Central memory CD8-positive, alpha-beta T cell (primary cell): ENCODE measurements around the gene TRIM14.
A peak's percentile ranks its signal among the peaks of the same experiment; 100 is the strongest.

Source experiments
- ATAC-seq: fragments of 150-1000 bp; cut with Tn5 transposase; replicated peaks from 2 replicates; pipeline ENCODE4 v1.10.0; 2022; ENCODE audit warnings: mild to moderate bottlenecking, moderate FRiP score, moderate number of reproducible peaks; ENCODE audit not compliant: poor library complexity, severe bottlenecking; ENCODE audit errors: extremely low read depth
- DNase-seq, 2 donors: peaks; one replicate each; pipeline ENCODE4 v3.0.0; 2021; ENCODE audit warnings: low spot score in 2 of 2
- H3K27ac Mint-ChIP-seq: one replicate; pipeline ENCODE4 v1.8.0; 2022; ENCODE audit warnings: low read depth, mild to moderate bottlenecking, moderate library complexity, mixed read lengths
- H3K27me3 Mint-ChIP-seq: one replicate; pipeline ENCODE4 v1.8.0; 2022; ENCODE audit warnings: mixed read lengths
- H3K36me3 Mint-ChIP-seq: one replicate; pipeline ENCODE4 v1.8.0; 2022; ENCODE audit warnings: mild to moderate bottlenecking, moderate library complexity, mixed read lengths; ENCODE audit not compliant: insufficient read depth
- H3K4me1 Mint-ChIP-seq: one replicate; pipeline ENCODE4 v1.8.0; 2022; ENCODE audit warnings: mixed read lengths
- H3K4me3 Mint-ChIP-seq: one replicate; pipeline ENCODE4 v1.8.0; 2022; ENCODE audit warnings: mild to moderate bottlenecking, moderate library complexity, mixed read lengths
- H3K9me3 Mint-ChIP-seq: one replicate; pipeline ENCODE4 v1.8.0; 2022; ENCODE audit warnings: mixed read lengths

Gene TRIM14

DNA sequence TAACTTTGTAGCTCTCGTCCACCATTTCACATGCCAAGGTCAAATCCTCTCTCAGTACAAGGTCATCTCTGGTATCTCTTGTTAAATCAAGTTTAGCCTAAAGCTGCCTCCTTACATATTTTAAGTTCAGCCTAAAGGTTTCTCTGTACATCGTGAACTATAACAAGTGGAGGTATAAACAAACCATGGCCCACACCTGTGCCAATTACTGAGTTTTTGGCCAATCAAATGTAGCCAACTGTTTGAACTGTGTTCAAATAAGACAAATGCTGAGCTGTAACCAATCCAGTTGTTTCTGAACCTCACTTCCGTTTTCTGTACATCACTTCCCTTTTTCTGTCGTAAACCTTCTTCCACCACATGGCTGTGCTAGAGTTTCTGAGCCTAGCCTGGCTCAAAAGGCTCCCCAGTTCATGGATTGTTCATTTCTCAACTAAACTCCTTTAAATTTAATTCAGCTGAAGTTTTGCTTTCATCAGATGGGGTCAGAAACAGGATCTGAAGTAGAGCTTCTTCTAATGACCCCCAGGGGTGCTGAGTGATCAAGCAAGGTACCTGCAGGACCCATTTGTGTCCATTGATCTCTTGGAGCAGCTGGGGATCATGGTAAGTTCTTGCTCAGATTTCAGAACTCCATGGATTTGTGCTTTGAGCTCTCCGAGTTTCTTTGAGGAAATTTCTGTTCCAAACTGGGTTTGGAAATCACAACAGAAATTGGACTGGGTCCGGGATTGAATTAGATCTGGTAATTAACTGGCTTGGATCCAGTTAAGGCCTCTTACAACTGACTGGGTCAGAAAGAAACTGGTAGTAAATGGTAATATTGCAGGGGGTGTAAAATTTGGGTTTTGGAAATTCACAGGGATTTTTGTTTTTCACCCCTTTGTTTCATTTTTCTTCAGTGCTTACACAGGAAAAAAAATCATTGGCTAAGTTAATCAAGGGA, 73.5 kb downstream of the TRIM14 start:
- peak in 1 of 2 donors; percentile 44 for DNase-seq
- Mint-ChIP-seq H3K36me3 (peaks cover 9% of the 10 kb centered on the region), H3K27me3 (peaks cover 5% of the 10 kb centered on the region), H3K9me3 (no peaks in the 10 kb centered on the region), H3K4me1 (peaks cover 18% of the 10 kb centered on the region), H3K4me3 (peak overlapping the region; percentile 61), H3K27ac (peak overlapping the region; percentile 92)
- ATAC-seq: peak; percentile 95

DNA sequence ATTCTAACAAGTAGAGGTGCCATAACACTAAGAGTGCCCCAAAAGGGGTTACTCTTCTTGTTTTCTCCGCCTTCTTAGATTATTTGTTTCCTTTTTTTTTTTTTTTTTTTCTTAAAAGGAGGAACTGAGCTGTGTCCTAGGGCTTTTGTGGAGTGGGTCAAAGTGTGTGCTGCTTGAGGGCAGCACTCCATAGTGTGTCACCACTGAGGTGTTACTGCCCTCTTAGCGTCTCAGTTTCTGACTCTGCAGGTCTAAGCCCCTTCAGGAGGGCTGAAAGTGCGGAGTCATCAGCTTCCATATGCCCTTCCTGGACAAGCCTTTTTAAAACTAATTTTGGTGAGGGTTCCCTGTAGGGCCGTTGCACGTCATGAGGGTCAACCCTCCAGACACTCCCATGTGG, 75.1 kb downstream of the TRIM14 start:
- Mint-ChIP-seq H3K4me1 (peaks cover 18% of the 10 kb centered on the region), H3K9me3 (no peaks in the 10 kb centered on the region), H3K27me3 (peaks cover 18% of the 10 kb centered on the region)

DNA sequence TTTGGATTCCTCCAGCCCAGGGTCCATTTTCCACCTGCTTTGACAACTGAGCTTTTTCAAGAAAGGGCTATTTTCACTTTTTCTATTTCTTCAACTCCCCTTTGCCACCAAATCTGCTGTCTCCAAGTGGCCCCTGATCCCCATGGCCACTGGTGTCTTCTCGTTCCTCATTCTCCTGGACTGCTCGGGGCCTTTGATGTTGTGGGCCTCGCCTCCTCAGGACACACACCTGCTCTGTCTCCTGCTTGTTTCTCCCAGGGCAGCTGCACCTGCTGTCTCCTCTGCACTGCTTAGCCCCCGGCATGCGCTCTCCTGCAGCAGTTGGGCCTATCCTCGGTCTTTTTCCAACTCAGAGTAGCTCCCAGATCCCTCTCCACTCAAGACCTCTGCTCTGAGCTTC, 78.8 kb downstream of the TRIM14 start:
- H3K4me3 Mint-ChIP-seq: no peak overlapping the region
- H3K9me3 Mint-ChIP-seq: no peaks in the 10 kb centered on the region
- peaks cover 5% of the 10 kb centered on the region for H3K36me3 Mint-ChIP-seq
- no peak for DNase-seq
- H3K27ac Mint-ChIP-seq: no peak overlapping the region
- no peak for ATAC-seq
- peaks cover 18% of the 10 kb centered on the region for H3K27me3 Mint-ChIP-seq
- H3K4me1 Mint-ChIP-seq: peaks cover 4% of the 10 kb centered on the region

More for the DNA sequence above, 75.1 kb downstream of the TRIM14 start:
- no peak for ATAC-seq
- H3K27ac Mint-ChIP-seq: no peak overlapping the region
- peaks cover 9% of the 10 kb centered on the region for H3K36me3 Mint-ChIP-seq
- DNase-seq: no peak
- H3K4me3 Mint-ChIP-seq: no peak overlapping the region

DNA sequence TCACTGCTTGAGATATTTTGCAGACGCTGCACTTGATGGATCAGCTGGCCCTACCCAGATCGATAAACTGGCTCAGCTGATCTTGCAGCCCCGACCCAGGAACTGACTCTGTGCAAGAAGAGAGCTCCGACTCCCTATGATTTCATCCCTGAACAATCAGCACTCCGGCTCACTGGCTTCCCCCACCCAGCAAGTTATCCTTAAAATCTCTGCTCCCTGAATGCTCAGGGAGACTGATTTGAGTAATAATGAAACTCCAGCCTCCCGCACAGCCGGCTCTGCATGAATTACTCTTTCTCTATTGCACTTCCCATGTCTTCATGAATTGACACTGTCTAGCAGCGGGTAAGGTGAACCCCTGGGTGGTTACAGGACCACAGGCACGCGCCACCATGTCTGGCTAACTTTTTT, 79.4 kb downstream of the TRIM14 start:
- ATAC-seq (no peak), DNase-seq (no peak)
- no peaks in the 10 kb centered on the region for H3K9me3 Mint-ChIP-seq
- no peak overlapping the region for H3K27ac Mint-ChIP-seq
- peaks cover 5% of the 10 kb centered on the region for H3K4me1 Mint-ChIP-seq
- peaks cover 18% of the 10 kb centered on the region for H3K27me3 Mint-ChIP-seq
- H3K36me3 Mint-ChIP-seq: peaks cover 3% of the 10 kb centered on the region
- H3K4me3 Mint-ChIP-seq: no peak overlapping the region

DNA sequence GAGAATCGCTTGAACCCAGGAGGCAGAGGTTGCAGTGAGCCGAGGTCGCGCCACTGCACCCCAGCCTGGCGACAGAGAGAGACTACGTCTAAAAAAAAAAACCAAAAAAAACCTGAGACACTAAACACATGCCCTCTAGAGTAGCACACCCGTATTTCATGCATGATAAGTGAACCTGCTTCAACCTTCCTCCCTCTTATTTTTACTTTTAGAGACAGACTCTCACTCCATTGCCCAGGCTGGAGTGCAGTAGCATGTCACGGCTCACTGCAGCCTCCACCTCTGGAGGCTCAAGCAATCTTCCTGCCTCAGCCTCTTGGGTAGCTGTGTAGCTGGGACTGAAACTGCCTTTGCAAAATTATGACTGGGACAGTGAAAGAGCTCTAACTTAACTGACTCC, 80.1 kb downstream of the TRIM14 start:
- DNase-seq: no peak
- Mint-ChIP-seq H3K9me3 (no peaks in the 10 kb centered on the region), H3K27ac (no peak overlapping the region), H3K36me3 (peaks cover 3% of the 10 kb centered on the region), H3K4me1 (peaks cover 11% of the 10 kb centered on the region), H3K4me3 (no peak overlapping the region), H3K27me3 (peaks cover 18% of the 10 kb centered on the region)
- no peak for ATAC-seq

DNA sequence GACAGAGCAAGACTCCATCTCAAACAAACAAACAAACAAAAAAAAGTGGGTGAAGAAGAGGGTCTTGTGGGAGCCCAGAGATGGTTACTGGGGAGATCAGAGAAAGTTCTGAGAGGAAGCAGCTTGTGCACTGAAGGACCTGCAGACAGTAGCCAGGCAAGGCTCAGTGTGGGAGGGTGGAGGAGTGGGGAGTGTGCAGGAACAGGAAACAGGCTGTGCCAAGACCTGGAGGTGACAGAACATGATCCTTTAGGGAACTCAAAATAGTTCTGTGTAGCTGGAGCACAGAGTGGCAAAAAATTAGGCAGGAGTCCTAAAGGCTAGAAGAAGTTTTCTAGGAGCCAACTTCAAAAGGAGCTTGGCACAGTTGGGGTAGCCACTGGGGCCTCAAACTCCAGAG, 81.7 kb downstream of the TRIM14 start:
- ATAC-seq (no peak), DNase-seq (no peak)
- Mint-ChIP-seq H3K4me1 (peaks cover 12% of the 10 kb centered on the region), H3K36me3 (peaks cover 1% of the 10 kb centered on the region), H3K4me3 (no peak overlapping the region), H3K27me3 (peaks cover 18% of the 10 kb centered on the region), H3K27ac (no peak overlapping the region), H3K9me3 (no peaks in the 10 kb centered on the region)

DNA sequence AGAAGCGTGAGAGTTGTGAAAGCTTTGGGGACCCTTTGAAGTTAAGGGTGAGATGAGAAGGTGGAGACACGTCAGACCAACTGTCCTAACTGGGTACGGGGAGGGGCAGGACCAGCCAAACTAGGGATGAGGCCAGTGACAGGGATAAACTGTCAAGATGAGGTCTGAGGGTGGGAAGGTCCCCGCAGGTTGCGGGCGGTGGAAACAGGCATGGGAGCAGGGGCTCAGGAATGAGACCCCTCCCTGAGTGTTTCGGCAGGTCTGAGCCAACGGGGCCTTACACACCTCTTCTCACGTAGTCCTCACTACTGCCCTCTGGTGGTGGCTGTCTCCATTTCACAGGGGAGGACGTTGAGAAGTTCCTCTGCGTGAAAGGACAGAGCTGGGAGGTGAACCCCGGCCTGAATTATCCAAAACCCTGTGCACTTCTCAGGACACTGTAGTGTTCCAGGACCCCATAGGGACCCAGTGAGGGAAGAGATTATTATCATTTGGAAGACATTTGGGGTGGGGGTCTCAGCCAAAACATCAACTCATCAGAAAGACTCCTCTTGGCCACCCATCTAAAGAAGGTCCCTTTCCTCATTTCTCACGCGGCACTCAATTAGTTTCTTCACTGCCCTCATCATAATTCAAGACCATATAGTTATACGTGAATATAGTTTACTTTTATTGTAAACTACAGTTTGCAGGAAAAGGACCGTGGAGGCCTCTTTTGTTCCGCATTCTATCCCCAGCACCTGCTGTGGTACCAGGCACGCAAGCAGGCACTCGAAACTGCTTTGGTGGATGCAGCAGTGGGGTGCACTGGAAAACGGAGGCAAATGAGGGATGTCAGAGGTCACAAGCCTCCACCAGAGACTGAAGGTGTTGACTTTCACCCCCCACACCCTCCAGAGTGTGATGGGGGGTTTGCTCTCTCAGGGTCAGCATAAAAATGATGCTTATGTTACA, 84.2 kb downstream of the TRIM14 start:
- peak overlapping the region; percentile 12 for H3K4me3 Mint-ChIP-seq

DNA sequence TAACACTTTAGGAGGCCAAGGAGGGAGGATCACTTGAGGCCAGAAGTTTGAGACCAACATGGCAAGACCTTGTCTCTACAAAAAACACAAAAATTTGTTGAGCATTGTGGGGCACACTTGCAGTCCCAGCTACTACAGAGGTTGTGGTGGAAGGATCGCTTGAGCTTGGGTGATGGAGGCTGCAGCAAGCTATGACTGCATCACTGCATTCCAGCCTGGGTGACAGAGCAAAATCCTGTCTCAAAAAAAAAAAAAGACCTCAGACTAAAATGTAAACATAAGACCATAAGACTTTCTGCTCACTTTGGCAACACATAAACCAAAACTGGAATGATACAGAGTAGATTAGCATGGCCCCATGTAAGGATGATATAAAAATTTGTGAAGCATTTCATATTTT, 87.1 kb downstream of the TRIM14 start:
- Mint-ChIP-seq H3K4me3 (no peak overlapping the region), H3K4me1 (peaks cover 12% of the 10 kb centered on the region), H3K27ac (no peak overlapping the region), H3K36me3 (peaks cover 1% of the 10 kb centered on the region), H3K27me3 (no peaks in the 10 kb centered on the region), H3K9me3 (no peaks in the 10 kb centered on the region)
- ATAC-seq (no peak), DNase-seq (no peak)

More for the DNA sequence above, 84.2 kb downstream of the TRIM14 start:
- H3K27me3 Mint-ChIP-seq: peaks cover 7% of the 10 kb centered on the region
- DNase-seq (peak; percentile 79 to 92), ATAC-seq (peak; percentile 90)
- H3K36me3 Mint-ChIP-seq: peaks cover 1% of the 10 kb centered on the region
- H3K9me3 Mint-ChIP-seq: no peaks in the 10 kb centered on the region
- H3K27ac Mint-ChIP-seq: peak overlapping the region; percentile 21
- H3K4me1 Mint-ChIP-seq: peaks cover 12% of the 10 kb centered on the region

DNA sequence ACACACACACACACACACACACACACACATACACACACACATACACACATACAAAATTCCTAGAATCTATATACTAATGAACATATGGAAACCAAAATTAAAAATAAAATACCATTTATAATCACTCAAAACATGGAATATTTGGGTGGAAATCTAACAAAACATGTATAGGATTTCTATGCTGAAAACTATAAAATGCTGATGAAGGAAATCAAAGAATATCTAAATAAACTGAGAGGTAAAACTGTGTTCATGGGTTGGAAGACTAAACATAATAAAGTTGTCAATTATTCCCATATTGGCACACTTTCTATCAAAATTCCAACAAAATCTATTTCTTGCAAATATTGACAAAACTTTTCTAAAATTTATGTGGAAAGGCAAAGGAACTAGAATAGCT, 87.9 kb downstream of the TRIM14 start:
- Mint-ChIP-seq H3K27me3 (no peaks in the 10 kb centered on the region), H3K36me3 (peaks cover 1% of the 10 kb centered on the region), H3K4me1 (peaks cover 12% of the 10 kb centered on the region), H3K27ac (no peak overlapping the region), H3K9me3 (no peaks in the 10 kb centered on the region), H3K4me3 (no peak overlapping the region)
- ATAC-seq (no peak), DNase-seq (no peak)

DNA sequence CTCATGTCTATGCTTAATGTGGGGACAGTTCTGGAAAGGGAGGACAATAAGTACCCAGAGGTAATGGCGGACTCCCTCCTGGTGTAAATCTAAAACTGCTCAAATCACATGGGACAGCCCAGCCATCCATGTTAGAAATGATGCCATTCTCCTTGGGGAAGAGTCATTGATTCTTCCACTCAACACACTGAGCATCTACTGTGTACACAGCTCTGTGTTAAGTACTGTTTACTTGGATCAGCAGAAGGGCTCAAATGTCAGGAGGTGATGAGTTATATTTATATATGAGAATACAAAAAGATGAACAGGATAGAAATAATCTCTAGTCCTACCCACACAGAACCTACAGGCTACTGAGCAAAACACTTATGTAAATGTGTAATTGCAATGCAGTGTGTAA, 94.3 kb downstream of the TRIM14 start:
- Mint-ChIP-seq H3K27ac (no peak overlapping the region), H3K4me1 (no peaks in the 10 kb centered on the region), H3K27me3 (no peaks in the 10 kb centered on the region), H3K4me3 (no peak overlapping the region), H3K36me3 (peaks cover 2% of the 10 kb centered on the region), H3K9me3 (no peaks in the 10 kb centered on the region)
- ATAC-seq (no peak), DNase-seq (no peak)

DNA sequence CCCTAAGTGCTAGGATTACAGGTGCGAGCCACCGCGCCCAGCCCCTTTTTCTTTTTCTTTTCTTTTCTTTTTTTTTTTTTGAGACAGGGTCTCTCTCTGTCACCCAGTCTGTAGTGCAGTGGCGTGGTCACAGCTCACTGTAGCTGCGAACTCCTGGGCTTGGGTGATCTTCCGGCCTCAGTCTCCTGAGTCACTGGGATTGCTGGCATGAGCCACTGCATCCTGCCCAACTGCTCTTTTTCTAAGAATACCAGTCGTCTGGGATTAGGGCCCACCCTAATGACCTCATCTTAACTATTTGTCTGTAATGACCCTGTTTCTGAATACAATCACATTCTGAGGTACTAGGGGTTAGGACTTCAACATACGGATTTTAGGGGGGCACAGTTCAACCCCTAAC, 96.6 kb downstream of the TRIM14 start:
- H3K27ac Mint-ChIP-seq: peak overlapping the region; percentile 22
- H3K4me3 Mint-ChIP-seq: no peak overlapping the region
- H3K4me1 Mint-ChIP-seq: no peaks in the 10 kb centered on the region
- peaks cover 7% of the 10 kb centered on the region for H3K36me3 Mint-ChIP-seq
- no peaks in the 10 kb centered on the region for H3K27me3 Mint-ChIP-seq
- no peaks in the 10 kb centered on the region for H3K9me3 Mint-ChIP-seq
- ATAC-seq (no peak), DNase-seq (no peak)

DNA sequence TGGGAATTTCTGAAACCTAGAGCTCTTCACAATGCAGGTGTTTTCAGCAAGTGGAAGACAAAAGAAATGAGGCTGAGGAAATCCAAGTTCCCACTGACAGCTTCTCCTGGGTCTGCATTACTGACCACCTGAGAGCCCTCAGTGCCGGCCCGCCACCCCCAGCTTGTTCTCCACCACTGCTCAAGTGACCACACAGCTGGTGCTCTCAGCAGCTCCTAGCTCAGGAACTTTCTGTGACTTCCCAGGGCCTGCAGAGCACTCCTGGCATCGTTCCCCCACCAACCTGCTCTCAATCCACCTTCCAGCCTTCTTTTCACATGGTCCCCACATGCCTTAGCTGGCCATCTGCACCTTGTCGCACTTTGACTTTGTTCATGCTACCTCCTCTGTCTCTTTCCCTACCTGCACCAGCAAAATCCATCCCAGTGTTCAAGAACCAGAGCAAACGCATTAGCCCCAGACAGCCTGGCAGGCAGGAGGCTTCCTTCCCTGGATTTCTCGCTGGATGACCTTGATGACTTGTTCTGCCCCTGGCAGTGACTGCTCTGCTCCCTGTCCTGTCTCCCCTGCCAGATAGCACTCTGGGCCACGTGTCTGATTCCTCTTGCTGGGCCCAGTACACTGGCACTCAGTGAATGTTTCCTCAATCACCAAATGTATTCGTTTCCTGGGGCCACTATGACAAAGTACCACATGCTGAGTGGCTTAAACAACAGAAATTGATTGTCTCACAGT, 97.5 kb downstream of the TRIM14 start:
- H3K4me3 Mint-ChIP-seq: no peak overlapping the region
- no peaks in the 10 kb centered on the region for H3K4me1 Mint-ChIP-seq
- H3K9me3 Mint-ChIP-seq: no peaks in the 10 kb centered on the region
- H3K27ac Mint-ChIP-seq: peak overlapping the region; percentile 73
- no peak for DNase-seq
- H3K36me3 Mint-ChIP-seq: peaks cover 14% of the 10 kb centered on the region
- no peaks in the 10 kb centered on the region for H3K27me3 Mint-ChIP-seq
- no peak for ATAC-seq
